ENCODE data around the gene UBE4B.
"Not testable (repeated sequence)": the region's sequence is repeated elsewhere in the genome, so short reads cannot be mapped to it uniquely, and the experiment has no call there.

Gene UBE4B

GRCh38 chr1:10074059-10074851, 41.5 kb downstream of the UBE4B start:
- peak; percentile 69 for DNase-seq

GRCh38 chr1:10074852-10075730, 42.3 kb downstream of the UBE4B start:
- DNase-seq, result no peak

- no peak for DNase-seq
These were observed 43.0 kb downstream of the UBE4B start for GRCh38 chr1:10075732-10076131.

- DNase-seq, result no peak
These were observed 45.7 kb downstream of the UBE4B start for GRCh38 chr1:10078494-10078893.

- DNase-seq, result no peak
These were observed 47.8 kb downstream of the UBE4B start for GRCh38 chr1:10080523-10080922.

- DNase-seq, result no peak
These were observed 50.2 kb downstream of the UBE4B start for GRCh38 chr1:10082785-10083479.

- no peak for DNase-seq
These were observed 51.3 kb downstream of the UBE4B start for GRCh38 chr1:10084045-10084444.

GRCh38 chr1:10085076-10085475, 52.3 kb downstream of the UBE4B start:
- no peak for DNase-seq

GRCh38 chr1:10087210-10087609, 54.5 kb downstream of the UBE4B start:
- no peak for DNase-seq

- no peak for DNase-seq
These were observed 69.2 kb downstream of the UBE4B start for GRCh38 chr1:10101929-10102328.

- no peak for DNase-seq
These were observed 70.4 kb downstream of the UBE4B start for GRCh38 chr1:10103193-10103592.

- no peak for DNase-seq
These were observed 72.1 kb downstream of the UBE4B start for GRCh38 chr1:10104834-10105233.

- no peak for DNase-seq
These were observed 72.7 kb downstream of the UBE4B start for GRCh38 chr1:10105484-10105883.

GRCh38 chr1:10106241-10106640, 73.5 kb downstream of the UBE4B start:
- DNase-seq, result no peak

GRCh38 chr1:10106756-10107475, 74.2 kb downstream of the UBE4B start:
- no peak for DNase-seq

GRCh38 chr1:10107476-10107847, 74.7 kb downstream of the UBE4B start:
- not testable (repeated sequence) for DNase-seq

GRCh38 chr1:10108134-10108663, 75.4 kb downstream of the UBE4B start:
- no peak for DNase-seq

GRCh38 chr1:10108948-10109708, 76.4 kb downstream of the UBE4B start:
- no peak for DNase-seq

GRCh38 chr1:10113501-10113900, 80.7 kb downstream of the UBE4B start:
- no peak for DNase-seq

GRCh38 chr1:10114746-10115145, 82.0 kb downstream of the UBE4B start:
- no peak for DNase-seq

- no peak for DNase-seq
These were observed 84.4 kb downstream of the UBE4B start for GRCh38 chr1:10117132-10117531.

GRCh38 chr1:10117865-10118264, 85.1 kb downstream of the UBE4B start:
- DNase-seq, result no peak

All from activated naive CD4-positive, alpha-beta T cell treated with Interleukin-2 at 50 U/mL for 16 hours (primary cell).